HG03520 (cell line): ENCODE measurements around the gene JAM3.
"Not testable (repeated sequence)": the region's sequence is repeated elsewhere in the genome, so short reads cannot be mapped to it uniquely, and the experiment has no call there.

Source experiments
- ATAC-seq: cut with Tn5 transposase; IDR thresholded peaks from one replicate; pipeline ENCODE4 v1.9.1; 2021; ENCODE audit warnings: mild to moderate bottlenecking, moderate library complexity; ENCODE audit not compliant: unreplicated experiment

Gene JAM3

GRCh38 chr11:134060316-134060715 lies 8.6 kb upstream of the JAM3 start:
- ATAC-seq, result no peak

- ATAC-seq, result no peak
These were observed 6.4 kb upstream of the JAM3 start for GRCh38 chr11:134062265-134063123.

GRCh38 chr11:134063124-134063495 lies 5.8 kb upstream of the JAM3 start:
- ATAC-seq, result no peak

GRCh38 chr11:134063991-134064747 lies 4.7 kb upstream of the JAM3 start:
- ATAC-seq, result no peak

GRCh38 chr11:134065381-134065780 lies 3.5 kb upstream of the JAM3 start:
- ATAC-seq, result no peak

DNA sequence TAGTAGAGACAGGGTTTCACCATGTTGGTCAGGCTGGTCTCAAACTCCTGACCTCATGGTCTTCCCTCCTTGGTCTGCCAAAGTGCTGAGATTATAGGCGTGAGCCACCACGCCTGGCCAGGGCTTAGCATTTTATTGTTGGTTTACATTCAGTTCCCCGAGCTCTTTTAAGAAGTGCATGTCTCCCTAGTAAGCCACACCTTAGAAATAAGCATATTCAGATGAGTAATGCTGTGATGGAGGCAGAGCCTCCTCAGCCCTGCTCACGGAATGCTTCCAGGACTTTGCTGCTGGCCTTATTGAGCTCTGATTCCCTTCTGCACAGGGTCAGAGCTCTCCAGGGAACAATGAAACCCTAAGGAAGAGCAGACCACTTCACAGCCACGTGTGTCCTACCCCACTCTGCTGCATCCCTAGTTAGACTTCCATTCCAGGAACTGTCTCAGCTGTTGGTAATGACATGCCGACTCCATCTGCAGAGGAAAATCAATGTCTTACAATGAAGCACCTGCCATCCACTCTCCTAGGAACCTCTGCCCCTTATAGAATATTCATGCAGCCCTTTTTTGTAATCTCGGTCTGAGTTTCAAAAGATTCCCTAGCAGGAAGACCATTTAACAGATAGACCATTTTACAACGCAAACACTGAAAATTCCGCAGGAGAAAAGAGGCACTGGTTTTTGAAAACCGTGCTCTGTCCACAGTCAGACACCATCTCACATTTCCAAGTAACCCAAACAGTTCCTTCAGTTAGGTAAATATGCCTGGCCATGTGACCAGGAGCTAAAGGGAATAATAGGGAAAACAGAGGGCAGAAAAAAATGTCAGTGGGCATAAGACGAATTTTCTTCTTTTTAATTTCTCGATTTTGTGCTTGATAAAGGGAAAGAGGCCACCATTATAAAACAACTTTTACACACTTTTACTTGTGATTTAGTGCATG lies 1.7 kb upstream of the JAM3 start:
- no peak for ATAC-seq

GRCh38 chr11:134069426-134070341 lies 812 bp downstream of the JAM3 start:
- ATAC-seq, result no peak

DNA sequence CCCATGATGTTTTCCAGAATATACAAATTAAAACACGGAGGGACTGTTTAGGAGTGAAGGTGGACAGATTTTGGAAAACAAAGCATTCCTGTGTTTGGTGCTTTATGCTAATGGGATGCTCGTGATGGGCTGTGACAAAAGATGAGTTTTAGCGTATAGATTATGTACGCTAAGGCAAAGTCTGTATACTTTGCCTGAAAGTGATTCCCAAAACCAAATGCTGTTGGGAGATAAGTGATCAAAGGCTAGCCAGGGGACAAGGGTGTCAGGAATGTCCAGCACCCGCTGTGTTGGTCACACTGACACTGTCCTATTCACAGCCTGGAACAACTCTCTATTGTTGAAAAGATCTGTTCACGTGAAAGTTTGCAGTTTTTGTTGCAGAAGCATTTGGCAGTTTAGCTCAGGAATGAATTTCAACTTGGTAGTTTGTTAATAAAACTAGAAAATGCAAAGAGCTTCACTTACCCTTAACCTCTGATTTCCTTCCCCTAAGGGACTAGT lies 1.5 kb downstream of the JAM3 start:
- ATAC-seq, result no peak

DNA sequence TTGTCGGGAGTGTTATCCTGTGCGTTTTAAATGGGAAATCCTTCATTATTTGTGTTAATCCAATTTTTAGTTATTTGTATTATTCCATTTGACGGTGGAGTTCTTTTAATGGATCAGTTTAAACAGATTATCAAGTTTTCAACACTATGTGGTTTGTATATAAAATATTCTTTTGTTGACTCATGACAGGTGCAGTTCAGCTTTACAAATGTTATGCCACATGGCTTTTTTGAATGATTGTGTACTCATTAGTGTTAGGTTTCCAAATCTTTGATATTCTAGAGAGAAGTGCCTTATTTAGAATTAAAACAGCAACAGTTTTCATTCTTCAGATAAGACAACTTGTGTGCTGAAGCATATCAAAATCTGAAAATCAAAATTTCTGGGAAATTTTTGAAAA lies 2.4 kb downstream of the JAM3 start:
- no peak for ATAC-seq

- ATAC-seq, result no peak
These were observed 3.0 kb downstream of the JAM3 start for GRCh38 chr11:134071766-134072402.

DNA sequence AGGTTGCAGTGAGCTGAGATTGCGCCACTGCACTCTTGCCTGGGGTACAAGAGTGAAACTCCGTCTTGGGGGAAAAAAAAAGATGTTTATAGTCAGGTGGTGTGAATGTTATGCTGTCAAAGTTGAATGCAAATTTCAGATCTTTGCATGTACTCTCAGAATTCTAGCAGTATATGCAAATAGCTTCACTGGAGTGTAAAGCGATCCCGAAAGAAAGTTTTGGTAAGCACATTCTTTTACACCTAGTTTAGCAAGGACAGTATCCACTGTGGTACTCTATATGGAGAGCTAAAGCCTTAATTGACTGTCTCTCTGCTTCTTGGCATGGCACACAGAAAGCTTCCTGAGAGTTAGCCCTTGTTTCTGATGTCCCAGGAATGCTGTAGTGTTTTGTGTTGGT lies 4.0 kb downstream of the JAM3 start:
- no peak for ATAC-seq

DNA sequence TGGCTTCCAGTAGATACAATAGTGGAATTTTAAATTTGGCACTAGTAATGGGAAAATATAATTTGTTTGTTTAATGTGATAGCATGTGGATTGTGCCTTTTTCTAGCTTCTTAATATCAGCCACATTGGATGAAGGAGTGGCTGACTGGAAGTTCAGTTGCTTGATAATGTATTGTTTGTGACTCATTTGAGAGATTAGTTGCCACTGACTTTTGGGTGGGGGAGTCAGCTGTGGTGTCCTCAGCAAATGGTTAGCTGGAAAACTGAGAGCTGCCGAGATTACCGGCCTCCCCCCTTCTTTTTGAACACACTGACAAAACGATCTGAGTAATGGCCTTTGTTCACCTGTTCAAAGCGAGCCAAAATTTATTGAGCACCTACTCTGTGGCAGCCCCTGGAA lies 5.5 kb downstream of the JAM3 start:
- no peak for ATAC-seq

GRCh38 chr11:134074766-134075165 lies 5.9 kb downstream of the JAM3 start:
- no peak for ATAC-seq

GRCh38 chr11:134079317-134079716 lies 10.4 kb downstream of the JAM3 start:
- ATAC-seq, result no peak

DNA sequence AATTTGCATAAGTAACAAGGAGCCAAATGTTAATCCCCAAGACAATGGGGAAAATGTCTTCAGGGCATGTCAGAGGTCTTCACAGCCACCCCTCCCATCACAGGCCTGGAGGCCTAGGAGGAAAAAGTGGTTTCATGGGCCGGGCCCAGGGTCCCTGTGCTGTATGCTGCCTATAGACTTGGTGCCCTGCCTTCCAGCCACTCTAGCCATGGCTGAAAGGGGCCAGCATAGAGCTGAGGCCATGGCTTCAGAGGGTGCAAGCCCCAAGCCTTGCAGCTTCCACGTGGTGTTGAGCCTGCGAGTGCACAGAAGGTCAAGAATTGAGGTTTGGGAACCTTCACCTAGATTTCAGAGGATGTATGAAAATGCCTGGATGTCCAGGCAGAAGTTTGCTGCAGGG lies 12.4 kb downstream of the JAM3 start:
- not testable (repeated sequence) for ATAC-seq

GRCh38 chr11:134082990-134083389 lies 14.1 kb downstream of the JAM3 start:
- no peak for ATAC-seq

DNA sequence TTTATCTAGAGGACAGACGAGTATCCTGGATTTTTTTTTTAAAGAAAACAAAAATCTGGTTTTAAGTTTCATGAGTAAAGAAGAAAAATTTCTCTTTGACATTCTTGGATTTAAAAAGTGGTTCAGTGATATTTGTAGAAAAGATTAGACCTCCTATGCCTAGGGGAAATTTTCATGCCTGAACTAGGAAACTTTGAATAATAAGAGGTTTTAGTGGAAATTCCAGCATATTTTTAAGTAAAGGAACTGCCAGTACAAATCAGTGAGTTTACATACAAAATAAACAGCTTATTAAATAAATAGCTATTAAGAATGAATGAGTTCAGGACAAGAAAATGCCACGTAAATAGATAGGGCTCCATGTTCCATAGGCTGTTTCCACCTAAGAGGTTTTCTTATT lies 17.5 kb downstream of the JAM3 start:
- no peak for ATAC-seq

- not testable (repeated sequence) for ATAC-seq
These were observed 23.1 kb downstream of the JAM3 start for GRCh38 chr11:134092006-134092405.

- no peak for ATAC-seq
These were observed 28.3 kb downstream of the JAM3 start for GRCh38 chr11:134097166-134097565.
